NCI-H2081 (cell line): ENCODE results near the gene ERCC2.
A peak's percentile ranks its signal among the peaks of the same experiment; 100 is the strongest.
"Not testable (repeated sequence)": the region's sequence is repeated elsewhere in the genome, so short reads cannot be mapped to it uniquely, and the experiment has no call there.

Experiments used
- DNase-seq, 2 experiments: peaks; one replicate each; lab custom pipeline; 2025; lab: John Stamatoyannopoulos, UW

ERCC2 gene

DNA sequence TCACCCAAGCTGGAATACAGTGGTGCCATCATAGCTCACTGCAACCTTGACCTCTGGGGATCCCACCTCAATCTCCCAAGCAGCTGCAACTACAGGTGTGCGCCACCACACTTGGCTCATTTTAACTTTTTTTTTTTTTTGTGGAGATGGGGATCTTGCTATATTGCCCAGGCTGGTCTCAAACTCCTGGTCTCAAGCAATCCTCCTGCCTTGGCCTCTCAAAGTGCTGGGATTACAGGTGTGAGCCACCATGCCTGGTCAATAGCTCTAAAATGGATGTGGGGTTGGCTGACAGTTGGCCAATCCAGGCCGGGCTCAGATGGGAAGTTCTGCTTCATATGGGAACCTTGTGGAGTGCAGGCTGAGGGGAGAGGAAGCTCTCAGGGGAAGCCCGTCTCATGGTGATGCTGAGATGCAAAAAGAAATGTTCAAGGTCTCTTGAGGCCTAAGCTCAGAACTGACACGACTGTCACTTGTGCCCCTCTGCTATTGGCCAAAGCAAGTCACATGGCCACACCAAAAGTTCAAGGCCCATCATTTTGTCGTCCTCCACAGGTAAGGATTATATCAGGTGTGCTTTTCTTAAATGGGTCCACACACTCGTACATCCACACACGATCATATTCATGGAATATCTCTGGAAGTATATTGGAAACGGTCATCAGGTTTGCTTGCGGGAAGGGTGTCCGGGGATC, 36.6 kb downstream of the ERCC2 start:
- no peak for DNase-seq

DNA sequence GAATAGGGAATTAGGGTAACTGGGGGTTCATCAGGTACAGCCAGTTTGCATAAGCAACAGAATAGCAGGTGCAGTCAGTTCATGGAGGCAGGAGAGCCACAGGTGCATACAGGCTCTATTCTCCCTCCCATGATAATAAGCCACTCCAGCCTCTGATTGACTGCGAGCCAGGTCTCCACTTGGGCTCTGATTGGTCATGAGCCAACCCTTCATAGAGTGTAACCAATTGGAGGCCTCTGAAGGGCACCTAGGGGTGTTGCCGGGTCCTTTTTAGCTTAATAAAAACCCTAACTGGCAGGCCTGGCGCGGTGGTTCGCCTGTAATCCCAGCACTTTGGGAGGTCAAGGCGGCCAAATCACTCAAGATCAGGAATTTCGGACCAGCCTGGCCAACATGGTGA, 39.0 kb downstream of the ERCC2 start:
- DNase-seq, result no peak

DNA sequence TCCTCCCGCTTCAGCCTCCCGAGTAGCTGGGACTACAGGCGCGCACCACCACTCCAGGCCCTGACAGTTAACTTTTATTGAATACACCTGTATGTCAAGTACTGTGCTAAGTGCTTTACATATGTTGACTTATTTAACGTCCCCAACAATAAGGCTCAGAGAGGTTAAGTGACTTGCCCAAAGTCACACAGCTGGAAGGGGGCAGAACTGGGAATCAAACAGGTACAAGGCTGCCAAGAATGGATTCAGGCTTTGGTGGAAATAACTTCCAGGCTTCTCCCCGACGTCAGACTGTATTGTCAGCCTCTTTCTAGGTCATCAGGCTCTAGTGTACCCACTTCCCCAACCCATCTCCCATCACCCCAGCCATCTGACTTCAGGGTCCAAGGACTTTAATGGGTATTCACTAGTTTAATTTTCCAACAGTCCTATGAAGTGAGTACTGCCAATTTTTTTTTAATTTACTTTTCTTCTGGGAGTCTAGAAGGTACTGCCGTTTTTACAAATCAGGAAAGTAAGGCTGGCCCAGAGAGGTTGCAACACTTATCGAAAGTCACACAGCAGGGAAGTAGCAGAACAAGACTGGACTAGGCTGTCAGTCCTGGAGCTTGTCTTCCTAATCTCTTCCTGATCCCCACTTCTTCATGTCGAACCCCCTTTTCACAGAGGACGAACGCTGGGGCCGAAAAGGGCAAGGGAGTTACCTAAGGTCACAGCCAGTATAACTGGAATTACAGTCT, 42.8 kb downstream of the ERCC2 start:
- DNase-seq, result no peak

DNA sequence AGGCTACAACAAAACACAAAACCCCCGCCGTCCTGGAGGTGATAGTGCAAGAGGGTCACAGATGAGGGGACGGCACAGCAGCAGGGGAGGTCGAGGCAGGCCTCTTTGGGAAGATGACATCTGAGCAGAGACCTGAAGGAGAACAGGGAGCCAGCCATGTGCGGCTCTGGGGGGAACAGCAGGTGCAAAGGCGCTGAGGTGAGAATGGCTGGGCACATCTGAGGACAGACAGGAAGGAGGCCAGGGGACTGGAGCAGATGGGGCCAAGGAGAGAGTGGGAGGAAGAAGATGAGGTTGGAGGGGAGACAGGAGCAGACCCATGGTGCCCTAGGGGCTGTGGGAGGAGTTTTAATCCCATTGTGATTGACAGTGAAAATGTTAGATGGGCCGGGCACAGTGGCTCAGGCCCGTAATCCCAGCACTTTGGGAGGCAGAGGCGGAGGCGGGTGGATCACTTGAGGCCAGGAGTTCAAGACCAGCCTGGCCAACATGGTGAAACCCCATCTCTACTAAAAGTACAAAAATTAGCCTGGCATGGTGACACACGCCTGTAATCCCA, 45.9 kb downstream of the ERCC2 start:
- no peak for DNase-seq

DNA sequence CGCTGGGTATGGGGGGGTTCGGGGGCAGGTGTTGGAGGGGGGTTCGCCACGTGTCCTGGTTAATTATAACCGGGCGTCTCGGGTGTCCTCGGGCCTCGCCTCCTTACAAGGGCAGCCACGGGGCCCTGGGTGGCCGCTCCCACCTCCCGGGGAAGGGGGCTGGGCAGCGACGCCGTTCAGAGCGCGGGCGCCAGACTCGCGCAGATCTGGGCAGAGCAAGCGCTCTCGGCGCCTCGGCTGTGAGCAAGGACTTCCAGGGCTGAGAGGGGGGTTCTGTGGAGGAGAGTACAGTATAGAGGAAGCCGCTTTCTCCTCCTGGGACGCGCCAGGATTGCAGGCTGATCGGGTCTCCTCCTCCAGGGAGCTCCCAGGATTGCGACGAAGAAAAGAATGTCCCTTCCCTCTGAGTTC, 46.7 kb downstream of the ERCC2 start:
- DNase-seq, result no peak

DNA sequence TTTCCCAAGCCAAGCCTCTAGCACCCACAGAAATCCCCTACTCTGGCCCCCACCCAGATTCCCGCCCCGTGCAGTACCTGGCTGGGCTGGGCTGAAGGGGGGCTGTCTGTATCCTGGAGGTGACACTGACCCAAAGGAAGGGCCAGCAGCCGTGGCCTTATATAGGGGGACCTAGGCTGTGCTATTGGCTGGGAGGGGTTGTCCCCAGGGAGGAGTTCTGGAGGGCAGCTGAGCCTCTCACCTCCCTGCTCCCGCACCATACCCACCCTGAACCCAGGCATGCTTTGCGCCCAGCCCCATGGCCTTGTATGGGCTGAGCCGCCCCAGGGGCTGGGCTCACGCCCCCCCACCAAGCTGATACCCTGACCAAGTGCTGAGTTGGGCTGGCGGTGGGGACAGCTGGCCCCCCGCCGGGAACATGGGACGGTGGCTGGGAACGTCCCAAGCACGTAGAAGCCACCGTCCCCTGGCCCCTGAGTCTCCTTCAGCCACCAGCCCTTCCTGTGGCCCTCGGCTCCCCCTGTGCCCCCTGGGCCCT, 47.6 kb downstream of the ERCC2 start, which contains the start of gene CKM:
Gene CKM (minus strand): TSS at position 132 of the 538 bp plus-strand sequence. CDS start 3,162 bp downstream, outside the sequence.
- no peak for DNase-seq

DNA sequence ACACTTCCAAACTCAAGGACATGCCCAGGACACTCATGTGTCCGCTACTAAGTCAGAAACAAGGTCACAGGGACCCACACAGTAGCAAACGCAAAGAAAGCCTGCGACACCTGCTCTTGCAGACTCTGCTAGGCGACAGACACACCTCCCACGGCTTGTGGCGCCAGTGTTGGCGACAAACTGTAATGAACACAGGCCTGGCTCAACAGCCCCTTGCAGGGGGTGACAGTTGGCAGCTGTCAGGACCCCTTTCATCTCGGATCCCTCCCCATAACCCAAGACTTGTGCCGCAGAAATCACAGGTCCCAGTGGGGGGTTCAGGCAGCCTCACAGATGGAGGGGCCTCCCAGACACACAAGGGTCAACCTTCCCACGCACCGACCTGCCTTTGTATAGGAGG, 48.1 kb downstream of the ERCC2 start:
- DNase-seq, result peak in 1 of 2 experiments; percentile 74

DNA sequence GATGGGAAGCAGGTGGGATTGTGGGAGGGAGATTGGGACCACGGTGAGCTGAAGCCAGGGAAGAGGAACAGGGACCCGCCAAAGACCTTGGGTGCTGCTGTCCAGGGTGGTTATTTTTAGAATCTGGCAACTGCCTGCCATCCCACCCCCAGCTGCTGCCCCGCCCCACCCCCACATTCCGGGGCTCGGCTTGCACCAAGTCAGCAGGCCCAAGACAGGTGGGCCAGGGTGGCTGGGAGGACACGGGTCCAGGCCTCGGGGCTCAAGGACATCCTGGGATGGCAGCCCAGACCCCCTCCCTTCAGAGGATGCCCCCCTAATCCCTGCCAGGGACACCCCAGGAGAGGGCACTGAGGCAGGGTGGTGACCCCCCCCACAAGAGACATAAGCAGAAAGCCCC, 48.5 kb downstream of the ERCC2 start:
- DNase-seq, result no peak

DNA sequence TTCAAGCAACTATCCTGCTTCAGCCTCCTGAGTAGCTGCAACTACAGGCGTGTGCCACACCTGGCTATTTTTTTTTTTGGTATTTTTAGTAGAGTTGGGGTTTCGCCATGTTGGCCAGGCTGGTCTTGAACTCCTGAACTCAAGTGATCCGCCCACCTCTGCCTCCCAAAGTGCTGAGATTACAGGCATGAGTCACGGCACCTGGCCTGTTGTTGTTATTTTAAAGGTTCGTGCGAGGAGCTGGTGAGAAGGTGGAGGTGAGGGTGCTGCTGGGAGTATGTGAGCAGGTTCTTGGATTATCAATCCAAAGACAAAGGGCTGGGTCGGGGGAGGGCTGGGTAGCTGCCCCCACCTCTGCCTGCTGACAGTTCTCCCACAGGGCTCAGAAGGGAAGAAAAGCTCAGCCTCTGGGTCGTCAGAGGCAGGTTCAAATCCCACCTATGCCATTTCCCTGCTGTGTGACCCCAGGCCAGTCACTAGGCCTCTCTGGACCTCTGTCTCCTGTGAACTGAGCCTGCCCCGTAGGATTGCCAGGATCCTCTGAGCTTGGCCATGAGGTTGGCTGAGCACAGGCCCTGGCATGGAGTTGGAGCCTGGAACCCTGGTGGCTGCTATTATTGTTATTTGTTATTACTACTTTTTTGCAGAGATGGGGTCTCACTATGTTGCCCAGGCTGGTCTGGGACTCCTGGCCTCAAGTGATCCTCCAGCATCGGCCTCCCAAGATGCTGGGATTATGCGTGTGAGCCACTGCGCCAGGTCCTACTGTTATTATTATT, 49.2 kb downstream of the ERCC2 start:
- no peak for DNase-seq

DNA sequence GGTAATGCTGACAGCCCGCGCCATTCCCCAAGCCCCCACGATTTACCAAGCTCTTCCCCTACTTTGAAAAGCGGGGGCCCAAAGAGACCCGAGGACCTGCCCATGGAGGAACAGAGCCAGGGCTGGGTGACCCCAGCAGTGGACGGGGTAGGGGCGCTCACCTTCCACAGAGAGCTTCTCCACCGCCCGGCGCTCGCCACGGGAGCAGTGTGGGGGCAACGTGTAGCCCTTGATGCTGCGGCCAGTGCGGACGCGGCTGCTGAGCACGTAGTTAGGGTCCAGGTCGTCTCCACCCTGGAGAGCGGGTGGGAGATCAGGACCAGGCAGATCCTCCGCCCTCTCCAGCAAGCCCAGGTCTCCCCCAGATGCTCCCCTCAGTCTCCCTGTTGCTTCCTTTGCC, 55.1 kb downstream of the ERCC2 start:
- no peak for DNase-seq

DNA sequence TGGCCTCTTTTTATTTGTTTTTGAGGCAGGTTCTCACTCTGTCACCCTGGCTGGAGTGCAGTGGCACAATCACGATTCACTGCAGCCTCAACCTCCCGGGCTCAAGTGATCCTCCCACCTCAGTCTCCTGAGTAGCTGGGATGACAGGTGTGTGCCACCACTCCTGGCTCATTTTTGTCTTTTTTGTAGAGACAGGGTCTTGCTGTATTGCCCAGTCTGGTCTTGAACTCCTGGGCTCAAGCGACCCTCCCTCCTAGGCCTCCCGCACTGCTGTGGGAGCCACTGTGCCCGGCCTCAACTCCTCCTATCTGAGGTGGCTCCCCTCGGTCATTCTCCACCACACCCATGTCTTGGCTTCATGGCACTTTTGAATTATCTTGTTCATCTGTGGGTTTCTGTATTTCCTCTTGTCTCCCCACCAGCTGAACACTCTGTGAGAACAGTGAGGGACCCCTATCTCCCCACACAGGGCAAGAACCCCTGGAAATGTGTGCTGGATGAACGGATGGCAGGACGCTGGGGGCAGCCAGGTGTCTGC, 55.6 kb downstream of the ERCC2 start:
- no peak for DNase-seq

DNA sequence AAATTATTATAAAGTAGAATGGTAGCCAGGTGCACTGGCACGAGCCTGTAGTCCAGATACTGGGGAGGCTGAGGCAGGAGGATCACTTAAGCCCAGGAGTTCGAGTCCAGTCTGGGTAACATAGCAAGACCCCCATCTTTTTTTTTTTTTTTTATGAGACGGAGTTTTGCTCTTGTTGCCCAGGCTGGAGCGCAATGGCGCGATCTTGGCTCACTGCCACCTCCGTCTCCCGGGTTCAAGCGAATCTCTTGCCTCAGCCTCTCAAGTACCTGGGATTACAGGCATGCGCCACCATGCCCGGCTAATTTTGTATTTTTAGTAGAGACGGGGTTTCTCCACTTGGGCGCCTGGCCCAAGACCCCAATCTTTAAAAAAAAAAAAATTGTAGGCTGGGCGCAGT, 58.1 kb downstream of the ERCC2 start:
- DNase-seq, result not testable (repeated sequence)

DNA sequence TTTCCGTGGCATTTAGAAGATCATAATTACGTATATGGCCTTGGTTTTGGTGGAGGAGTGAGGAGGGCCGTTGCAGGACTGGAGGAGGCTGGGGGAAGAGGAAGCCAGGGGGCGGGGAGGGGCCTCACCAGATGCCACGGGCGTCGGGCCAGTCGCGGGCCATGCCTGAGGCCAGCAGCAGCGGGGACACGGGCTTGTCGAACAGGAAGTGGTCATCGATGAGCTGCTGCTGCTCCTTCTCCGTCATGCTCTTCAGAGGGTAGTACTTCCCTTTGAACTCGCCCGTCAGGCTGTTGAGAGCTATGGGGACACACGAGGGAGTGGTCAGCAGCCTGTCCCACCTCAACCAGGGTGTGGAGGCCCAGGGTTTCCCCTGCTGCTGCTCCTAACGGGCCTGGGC, 58.8 kb downstream of the ERCC2 start:
- no peak for DNase-seq

DNA sequence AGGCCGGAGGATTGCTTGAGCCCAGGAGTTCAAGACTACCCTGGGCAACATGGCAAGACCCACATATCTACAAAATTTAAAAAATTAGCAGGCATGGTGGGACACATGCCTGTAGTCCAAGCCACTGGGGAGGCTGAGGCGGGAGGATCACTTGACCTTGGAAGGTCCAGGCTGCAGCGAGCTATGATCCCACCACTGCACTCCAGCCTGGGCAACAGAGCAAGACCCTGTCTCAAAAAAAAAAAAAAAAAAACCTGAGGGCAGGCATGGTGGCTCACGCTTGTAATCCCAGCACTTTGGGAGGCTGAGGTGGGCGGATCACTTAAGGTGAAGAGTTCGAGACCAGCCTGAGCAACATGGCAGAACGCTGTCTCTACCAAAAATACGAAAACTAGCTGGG, 61.1 kb downstream of the ERCC2 start:
- DNase-seq, result not testable (repeated sequence)

DNA sequence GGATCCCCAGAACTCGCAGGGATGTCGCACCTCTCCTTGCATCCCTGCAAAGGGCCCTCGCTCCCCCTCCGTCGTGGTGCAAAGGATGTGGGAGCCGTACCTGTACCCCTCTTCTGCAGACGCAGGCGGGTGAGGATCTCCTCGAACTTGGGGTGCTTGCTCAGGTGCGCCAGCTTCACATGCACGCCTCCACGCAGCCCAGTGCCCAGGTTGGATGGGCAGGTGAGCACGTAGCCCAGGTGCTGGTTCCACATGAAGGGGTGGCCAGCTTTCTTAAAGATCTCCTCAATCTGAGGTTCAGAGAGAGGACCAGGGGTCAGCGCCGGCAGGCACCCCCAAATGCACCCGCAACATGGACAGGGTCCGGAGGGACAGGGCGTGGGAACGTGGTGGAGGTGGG, 63.0 kb downstream of the ERCC2 start:
- no peak for DNase-seq

DNA sequence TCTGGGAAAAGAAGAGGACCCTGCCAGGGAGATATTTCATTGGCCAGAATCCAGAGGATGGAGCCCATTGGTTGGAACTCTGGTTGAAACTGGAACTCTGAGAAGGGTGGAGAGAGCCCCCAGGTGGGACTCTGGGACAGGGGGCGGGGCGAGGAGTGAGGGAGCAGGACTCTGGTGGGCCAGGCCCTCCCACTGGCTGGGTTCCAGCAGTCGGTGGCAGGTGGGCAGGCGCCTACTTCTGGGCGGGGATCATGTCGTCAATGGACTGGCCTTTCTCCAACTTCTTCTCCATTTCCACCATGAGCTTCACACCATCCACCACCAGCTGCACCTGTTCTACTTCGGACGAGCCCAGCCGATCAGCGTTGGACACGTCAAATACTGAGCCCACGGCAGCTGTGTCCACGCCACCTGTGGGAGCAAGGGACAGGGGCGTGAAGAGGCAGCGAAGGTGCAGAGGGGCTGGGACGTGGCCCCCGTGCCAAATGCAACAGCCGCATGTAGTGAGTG, 63.8 kb downstream of the ERCC2 start:
- no peak for DNase-seq

DNA sequence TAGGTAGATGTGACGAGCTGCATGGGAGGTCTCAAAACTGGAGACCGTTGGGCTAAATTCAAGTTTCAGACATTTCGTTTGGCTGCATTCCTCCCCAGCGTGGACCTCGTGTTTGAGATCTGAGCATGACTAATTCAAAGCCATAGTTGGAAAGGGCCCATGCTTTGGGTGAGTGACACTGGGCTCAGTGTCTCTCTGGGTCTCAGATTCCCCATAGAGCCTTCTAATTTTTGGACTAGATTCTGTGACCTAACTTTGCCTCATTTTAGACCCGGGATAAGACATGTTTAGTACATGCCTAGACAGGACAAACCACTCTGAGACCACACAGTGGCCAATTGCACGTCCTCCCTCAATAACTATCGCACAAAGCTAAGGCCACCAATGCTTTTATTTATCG, 64.3 kb downstream of the ERCC2 start:
- no peak for DNase-seq

DNA sequence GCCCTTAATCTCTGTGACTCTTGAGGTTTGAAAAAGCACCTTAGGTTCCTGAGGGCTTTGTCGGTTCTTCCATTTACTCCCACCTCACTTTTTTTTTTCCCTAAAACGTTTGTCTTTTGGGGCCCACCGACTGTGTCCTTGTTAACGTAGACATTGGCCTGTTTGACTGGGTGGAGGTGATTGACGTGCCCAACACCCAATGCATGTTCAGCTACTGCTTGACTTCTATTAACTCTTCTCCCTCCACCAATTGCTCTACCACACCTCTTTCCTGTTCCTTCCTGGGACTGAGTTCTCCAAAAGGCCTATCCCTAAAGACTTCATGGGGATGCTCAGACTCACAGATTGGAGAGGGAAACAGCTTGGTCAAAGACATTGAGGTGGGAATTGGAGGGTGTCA, 65.0 kb downstream of the ERCC2 start:
- no peak for DNase-seq

DNA sequence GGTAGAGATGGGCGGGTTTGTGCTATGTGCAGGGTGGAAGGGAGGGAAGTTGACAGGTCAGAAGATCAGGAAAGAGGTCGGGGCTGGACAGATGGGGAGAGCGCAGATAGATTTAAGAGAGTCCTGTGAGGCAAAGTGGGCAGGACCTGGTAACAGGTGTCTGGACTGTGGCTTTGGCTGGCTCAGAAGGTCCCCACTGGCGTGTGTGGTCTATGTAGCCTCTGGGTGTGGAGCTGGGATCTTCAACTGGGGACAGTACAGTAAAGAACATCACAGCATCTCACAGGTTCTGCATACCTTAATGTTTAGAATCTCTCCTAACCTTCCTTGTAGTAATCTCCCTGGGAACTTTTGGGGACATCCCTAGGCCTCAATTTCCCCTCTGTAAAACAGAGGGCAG, 65.4 kb downstream of the ERCC2 start:
- no peak for DNase-seq

DNA sequence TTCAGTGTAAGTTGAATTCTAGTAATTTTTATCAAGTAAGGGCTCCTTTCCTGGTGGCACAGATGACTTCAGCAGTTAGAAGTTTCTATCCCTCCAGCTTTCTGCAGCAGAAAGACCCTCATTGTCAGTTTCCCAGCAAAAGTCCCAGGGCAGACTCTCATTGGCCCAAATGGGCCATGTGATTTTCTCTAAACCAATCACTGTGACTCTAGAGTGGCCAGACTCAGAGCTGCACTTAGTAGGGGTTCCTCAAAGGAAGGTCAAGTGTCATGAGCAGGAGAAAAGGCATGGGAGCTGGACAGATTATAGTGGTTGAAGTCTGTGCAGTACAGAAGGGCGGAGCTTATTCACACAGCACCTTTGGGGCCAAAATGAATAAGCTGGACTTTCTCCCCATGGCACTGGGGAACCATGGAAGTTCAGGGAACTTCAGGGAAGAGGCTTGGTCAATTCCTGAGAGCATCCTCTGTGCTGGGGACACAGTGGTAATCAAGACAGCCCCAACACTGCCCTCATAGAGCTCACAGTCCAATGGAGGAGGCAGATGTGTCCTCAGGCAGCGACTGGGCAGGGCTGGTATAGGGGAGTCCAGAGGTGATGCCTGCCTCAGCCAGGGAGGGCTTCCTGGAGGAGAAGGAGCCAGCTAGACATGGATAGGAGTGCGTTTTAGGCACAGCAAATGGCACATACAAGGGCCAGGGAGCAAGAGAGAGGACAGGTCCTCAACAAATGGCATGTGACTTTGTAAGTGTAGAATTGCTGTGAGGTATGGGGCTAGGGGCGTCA, 66.0 kb downstream of the ERCC2 start:
- DNase-seq, result no peak
